ENCODE results near the gene MIOS. TPM values are rescaled to one million over a fixed set of nuclear protein-coding genes. Genes with fewer than 3 reads are reported as not detected.

MIOS gene
- polyA plus RNA-seq, 1 donor (not counting 4 experiments of a cell fraction or from before 2014, with no cell fraction given) = 29.2 TPM

DNA sequence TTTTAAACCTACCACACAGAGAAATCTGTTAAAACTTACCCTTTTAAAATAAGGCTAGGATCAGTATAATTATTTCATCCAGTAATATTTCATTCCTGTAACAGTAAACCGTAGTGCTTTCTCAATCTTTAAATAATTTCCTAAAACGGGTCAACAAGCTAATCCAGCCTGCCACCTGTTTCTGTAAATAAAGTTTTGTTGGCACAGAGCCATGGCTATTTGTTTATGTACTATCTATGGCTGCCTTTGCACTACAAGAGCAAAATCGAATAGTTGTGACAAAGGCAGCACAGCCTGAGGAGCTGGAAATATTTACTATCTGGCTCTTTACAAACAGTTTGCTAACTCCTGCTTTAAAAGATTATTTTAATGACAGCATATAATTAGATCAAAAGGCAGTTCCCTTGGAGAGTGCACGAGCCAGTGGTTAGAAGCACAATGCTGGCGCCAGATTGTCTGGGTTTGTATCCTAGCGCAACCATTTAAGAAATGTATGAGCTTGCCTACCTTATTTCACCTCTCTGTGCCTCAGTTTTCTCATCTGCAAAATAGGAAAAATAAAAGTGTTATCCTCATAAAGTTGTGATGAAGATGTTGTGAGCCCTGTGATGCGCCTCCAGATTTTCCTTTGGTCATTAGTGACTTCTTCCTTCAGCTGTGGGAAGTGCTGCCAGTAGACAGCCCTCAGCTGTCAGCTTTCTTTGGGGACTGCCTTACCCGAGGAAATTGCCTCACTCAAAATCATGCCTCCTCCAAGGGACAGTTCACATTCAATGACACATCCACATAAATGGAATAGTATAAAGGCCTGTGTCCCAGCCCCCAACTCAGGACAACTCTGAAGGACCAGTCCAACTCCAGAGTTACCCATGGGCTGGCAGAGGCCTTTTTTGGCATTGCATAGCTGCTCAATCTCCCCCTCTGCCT, 11.8 kb upstream of the MIOS start:
- Histone ChIP-seq H3K79me2 (ENCODE audit: control insufficient read depth, insufficient read depth, low read length) (no peaks in the 10 kb centered on the region), H3K27me3 (ENCODE audit: control insufficient read depth, extremely low read depth, insufficient read depth, low read length) (no peaks in the 10 kb centered on the region), H2AFZ (ENCODE audit: control insufficient read depth, low read length) (no peak overlapping the region), H3K9ac (ENCODE audit: control insufficient read depth, extremely low read depth, insufficient read depth, low read length) (no peak overlapping the region), H3K36me3 (ENCODE audit: control insufficient read depth in 2 of 2, extremely low read depth in 1 of 2, insufficient read depth in 2 of 2, low read length in 2 of 2) (peaks cover 0 to 1% of the 10 kb centered on the region in 2 experiments), H3K9me3 (ENCODE audit: control insufficient read depth, low read depth, low read length) (no peaks in the 10 kb centered on the region), H3K27ac (ENCODE audit: control insufficient read depth, insufficient read depth, low read length) (no peak overlapping the region), H3K9me1 (ENCODE audit: control insufficient read depth, extremely low read depth, insufficient read depth, low read length) (no peaks in the 10 kb centered on the region), H4K20me1 (ENCODE audit: control insufficient read depth, extremely low read depth, insufficient read depth, low read length) (no peaks in the 10 kb centered on the region), H3K4me3 (ENCODE audit: control insufficient read depth in 2 of 3, extremely low read depth in 1 of 3, insufficient read depth in 2 of 3, low read depth in 1 of 3, low read length in 3 of 3) (no peak overlapping the region), H3K4me2 (ENCODE audit: control insufficient read depth, extremely low read depth, insufficient read depth, low read depth, low read length) (no peak overlapping the region), H3K4me1 (ENCODE audit: control insufficient read depth, extremely low read depth, insufficient read depth, low read length) (peaks cover 6% of the 10 kb centered on the region)
- dilution Hi-C loops (cut with MboI; ENCODE audit: extremely low pct_ligation_motif_present, low sequenced_read_pairs) = no loop called here
- no peak for FAIRE-seq
- no peak for TF ChIP-seq EZH2 (IDR thresholded peaks at IDR 0.05; ENCODE audit: low read length)
- TF ChIP-seq, protein P1, sequence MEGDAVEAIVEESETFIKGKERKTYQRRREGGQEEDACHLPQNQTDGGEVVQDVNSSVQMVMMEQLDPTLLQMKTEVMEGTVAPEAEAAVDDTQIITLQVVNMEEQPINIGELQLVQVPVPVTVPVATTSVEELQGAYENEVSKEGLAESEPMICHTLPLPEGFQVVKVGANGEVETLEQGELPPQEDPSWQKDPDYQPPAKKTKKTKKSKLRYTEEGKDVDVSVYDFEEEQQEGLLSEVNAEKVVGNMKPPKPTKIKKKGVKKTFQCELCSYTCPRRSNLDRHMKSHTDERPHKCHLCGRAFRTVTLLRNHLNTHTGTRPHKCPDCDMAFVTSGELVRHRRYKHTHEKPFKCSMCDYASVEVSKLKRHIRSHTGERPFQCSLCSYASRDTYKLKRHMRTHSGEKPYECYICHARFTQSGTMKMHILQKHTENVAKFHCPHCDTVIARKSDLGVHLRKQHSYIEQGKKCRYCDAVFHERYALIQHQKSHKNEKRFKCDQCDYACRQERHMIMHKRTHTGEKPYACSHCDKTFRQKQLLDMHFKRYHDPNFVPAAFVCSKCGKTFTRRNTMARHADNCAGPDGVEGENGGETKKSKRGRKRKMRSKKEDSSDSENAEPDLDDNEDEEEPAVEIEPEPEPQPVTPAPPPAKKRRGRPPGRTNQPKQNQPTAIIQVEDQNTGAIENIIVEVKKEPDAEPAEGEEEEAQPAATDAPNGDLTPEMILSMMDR (optimal IDR thresholded peaks at IDR 0.05 in 1 of 3, IDR thresholded peaks at IDR 0.05 in 1 of 3, conservative IDR thresholded peaks at IDR 0.05 in 1 of 3; ENCODE audit: extremely low read depth in 1 of 3, insufficient read depth in 2 of 3, low read length in 3 of 3) = no peak
- no peak for DNase-seq (ENCODE audit: low read depth, low spot score)

DNA sequence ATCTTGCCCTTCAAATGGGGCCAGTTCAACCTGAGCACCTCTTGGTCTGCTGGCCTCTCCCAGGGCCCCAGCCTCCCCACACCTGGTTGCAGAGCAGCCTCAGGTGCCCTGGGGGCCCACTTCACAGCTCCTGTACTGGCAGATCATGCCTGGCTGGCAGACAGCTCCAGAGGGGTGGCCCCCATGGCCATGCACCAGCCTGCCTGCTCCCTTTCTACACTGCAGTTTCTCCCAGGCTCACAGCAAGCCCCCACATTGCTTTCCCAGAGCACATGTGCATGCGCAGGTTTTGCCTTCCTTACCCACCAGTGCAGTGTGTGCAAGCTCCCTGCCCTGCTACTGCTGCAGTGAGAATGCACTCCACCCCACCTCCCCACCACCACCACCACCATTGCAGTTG, 9.8 kb upstream of the MIOS start:
- H3K79me2 ChIP-seq (ENCODE audit: control insufficient read depth, insufficient read depth, low read length) = no peaks in the 10 kb centered on the region

More for the DNA sequence above, 9.8 kb upstream of the MIOS start:
- no peaks in the 10 kb centered on the region for H3K9me3 ChIP-seq (ENCODE audit: control insufficient read depth, low read depth, low read length)
- H3K27ac ChIP-seq (ENCODE audit: control insufficient read depth, insufficient read depth, low read length) = no peak overlapping the region
- DNase-seq (ENCODE audit: low read depth, low spot score) (no peak), FAIRE-seq (no peak)
- H3K9ac ChIP-seq (ENCODE audit: control insufficient read depth, extremely low read depth, insufficient read depth, low read length) = no peak overlapping the region
- no peaks in the 10 kb centered on the region for H3K9me1 ChIP-seq (ENCODE audit: control insufficient read depth, extremely low read depth, insufficient read depth, low read length)
- dilution Hi-C loops (cut with MboI; ENCODE audit: extremely low pct_ligation_motif_present, low sequenced_read_pairs) = no loop called here
- H4K20me1 ChIP-seq (ENCODE audit: control insufficient read depth, extremely low read depth, insufficient read depth, low read length) = no peaks in the 10 kb centered on the region
- H2AFZ ChIP-seq (ENCODE audit: control insufficient read depth, low read length) = no peak overlapping the region
- H3K4me1 ChIP-seq (ENCODE audit: control insufficient read depth, extremely low read depth, insufficient read depth, low read length) = peaks cover 6% of the 10 kb centered on the region
- peaks cover 0 to 1% of the 10 kb centered on the region in 2 experiments for H3K36me3 ChIP-seq (ENCODE audit: control insufficient read depth in 2 of 2, extremely low read depth in 1 of 2, insufficient read depth in 2 of 2, low read length in 2 of 2)
- no peaks in the 10 kb centered on the region for H3K27me3 ChIP-seq (ENCODE audit: control insufficient read depth, extremely low read depth, insufficient read depth, low read length)
- H3K4me2 ChIP-seq (ENCODE audit: control insufficient read depth, extremely low read depth, insufficient read depth, low read depth, low read length) = no peak overlapping the region
- no peak overlapping the region for H3K4me3 ChIP-seq (ENCODE audit: control insufficient read depth in 2 of 3, extremely low read depth in 1 of 3, insufficient read depth in 2 of 3, low read depth in 1 of 3, low read length in 3 of 3)
- TF ChIP-seq EZH2 (IDR thresholded peaks at IDR 0.05; ENCODE audit: low read length) = no peak
- TF ChIP-seq, protein P1 (optimal IDR thresholded peaks at IDR 0.05 in 1 of 3, IDR thresholded peaks at IDR 0.05 in 1 of 3, conservative IDR thresholded peaks at IDR 0.05 in 1 of 3; ENCODE audit: extremely low read depth in 1 of 3, insufficient read depth in 2 of 3, low read length in 3 of 3) = no peak

Measured in keratinocyte (primary cell).